NCI-H345 treated with DMSO at 0.1 percent for 48 hours (cell line): ENCODE results near the gene TNNI2.

ENCODE experiments used
- DNase-seq: peaks from one replicate; lab custom pipeline; 2025; ENCODE audit not compliant: unreplicated experiment; lab: John Stamatoyannopoulos, UW

Gene TNNI2

GRCh38 chr11:1857064-1857463 lies 18.3 kb downstream of the TNNI2 start:
- no peak for DNase-seq

GRCh38 chr11:1858154-1858553 lies 19.4 kb downstream of the TNNI2 start:
- DNase-seq = no peak

GRCh38 chr11:1858576-1858975 lies 19.8 kb downstream of the TNNI2 start:
- no peak for DNase-seq

DNA sequence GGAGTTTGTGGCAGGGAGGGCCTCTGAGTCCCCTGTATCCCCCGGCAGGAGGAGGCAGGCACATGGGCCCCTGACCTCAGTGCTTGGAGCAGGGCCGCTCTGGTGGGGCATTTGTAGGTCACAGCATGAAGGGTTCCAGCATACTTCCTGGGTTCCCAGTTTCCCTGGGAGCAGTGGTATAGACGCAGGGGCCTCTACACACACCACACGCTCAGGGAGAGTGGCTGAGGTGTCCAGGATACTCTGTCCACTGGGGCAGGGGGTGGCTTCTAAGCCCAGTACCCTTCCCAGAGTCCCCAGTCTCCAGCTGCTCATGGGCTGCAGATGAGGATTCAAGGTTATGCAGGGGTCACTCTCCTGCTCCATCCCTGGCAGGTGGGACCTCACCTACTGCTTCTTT lies 20.2 kb downstream of the TNNI2 start:
- DNase-seq = no peak

- no peak for DNase-seq
Observed at GRCh38 chr11:1860108-1860507, 21.3 kb downstream of the TNNI2 start.

DNA sequence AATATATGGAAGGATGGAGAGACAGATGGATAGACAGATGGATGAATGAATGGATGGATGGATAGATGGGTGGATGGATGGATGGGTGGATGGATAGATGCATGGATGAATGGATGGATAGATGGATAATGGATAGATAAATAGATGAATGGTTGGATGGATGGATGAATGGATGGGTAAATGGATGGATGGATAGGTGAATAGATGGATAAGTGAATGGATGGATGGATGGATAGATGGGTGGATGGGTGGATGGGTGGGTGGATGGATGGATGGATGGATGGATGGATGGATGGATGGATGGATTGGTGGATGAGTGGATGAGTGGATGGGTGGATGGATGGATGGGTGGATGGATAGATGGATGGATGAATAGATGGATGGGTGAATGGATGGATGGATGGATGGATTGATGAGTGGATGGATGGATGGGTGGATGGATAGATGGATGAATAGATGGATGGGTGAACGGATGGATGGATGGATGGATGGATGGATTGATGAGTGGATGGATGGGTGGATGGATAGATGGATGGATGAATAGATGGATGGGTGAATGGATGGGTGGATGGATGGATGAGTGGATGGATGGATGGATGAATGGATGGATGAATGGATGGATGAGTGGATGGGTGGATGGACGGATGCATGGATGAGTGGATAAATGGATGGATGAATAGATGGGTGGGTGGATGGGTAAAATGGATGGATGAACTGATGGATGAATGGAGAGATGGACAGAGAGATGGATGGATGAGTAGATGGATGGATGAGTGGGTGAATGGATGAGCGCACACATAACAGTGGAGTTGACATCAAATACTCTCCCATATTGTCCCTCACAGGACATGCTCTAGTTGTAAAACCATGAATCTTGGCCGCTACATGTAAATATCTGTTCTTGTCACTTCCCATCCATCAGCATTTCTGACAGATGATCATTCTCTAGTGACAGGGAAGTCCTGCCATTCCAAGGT lies 22.9 kb downstream of the TNNI2 start:
- DNase-seq = no peak

- no peak for DNase-seq
Observed at GRCh38 chr11:1862588-1863351, 24.0 kb downstream of the TNNI2 start.

DNA sequence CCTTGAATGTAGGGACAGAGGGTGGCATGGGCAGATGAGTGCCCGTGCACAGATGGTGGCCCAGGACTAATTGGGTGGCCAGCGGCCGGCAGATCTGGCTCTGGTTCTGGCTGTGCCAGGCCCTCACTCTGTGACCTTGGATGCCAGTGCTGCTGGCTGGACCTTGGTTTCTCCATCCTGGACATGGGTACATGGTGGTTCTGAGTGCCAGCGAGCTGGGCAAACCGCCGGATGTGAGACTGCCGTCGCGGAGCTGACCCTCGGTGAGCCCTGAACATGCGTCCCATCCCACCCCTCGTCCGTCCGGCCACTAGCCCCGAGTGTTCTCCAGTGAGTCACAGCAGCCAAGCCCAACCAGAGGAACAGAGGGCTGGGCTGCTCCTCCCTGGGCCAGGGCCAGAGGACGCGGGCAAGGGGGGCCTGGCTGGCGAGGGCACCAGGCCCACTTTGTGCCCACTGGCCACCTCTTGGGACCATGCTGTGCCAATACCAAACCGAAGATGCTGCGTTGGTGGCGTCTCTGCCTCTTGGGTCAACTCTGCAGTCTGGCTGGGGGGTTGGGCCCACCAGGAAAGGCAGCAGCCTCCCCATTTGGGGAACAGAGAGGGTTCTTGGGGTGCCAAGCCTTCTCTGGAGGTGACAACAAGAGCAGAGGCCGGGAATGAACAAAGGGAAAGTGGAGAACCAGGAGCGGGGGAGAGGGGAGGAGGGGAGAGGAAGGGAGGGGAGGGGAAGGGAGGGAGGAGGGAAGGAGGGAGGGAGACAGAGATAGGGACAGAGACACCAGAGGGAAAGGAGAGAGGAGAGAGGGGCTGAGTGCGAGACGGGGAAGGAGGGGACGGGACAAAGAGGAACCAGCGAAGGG lies 24.8 kb downstream of the TNNI2 start:
- DNase-seq = no peak

- no peak for DNase-seq
Observed at GRCh38 chr11:1864231-1864630, 25.4 kb downstream of the TNNI2 start.

GRCh38 chr11:1864831-1865665 lies 26.3 kb downstream of the TNNI2 start:
- DNase-seq = no peak

GRCh38 chr11:1866226-1866625 lies 27.4 kb downstream of the TNNI2 start:
- DNase-seq = no peak

DNA sequence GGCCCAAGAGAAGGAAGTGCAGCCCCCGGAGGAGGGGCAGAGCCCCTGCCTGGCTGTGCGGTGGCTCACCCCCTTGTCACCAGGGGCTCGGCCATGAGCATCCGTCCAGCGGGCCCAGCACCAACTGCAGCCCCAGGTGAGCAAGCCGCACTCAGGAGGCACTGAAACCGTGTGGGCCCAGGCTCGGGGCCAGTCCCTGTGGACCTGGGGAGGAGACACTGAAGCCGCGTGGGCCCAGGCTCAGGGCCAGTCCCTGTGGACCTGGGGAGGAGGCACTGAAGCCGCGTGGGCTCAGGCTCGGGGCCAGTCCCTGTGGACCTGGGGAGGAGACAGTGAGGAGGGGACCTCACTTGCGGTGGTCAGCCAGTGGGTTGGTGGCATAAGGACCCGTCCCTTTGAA lies 28.0 kb downstream of the TNNI2 start:
- no peak for DNase-seq

DNA sequence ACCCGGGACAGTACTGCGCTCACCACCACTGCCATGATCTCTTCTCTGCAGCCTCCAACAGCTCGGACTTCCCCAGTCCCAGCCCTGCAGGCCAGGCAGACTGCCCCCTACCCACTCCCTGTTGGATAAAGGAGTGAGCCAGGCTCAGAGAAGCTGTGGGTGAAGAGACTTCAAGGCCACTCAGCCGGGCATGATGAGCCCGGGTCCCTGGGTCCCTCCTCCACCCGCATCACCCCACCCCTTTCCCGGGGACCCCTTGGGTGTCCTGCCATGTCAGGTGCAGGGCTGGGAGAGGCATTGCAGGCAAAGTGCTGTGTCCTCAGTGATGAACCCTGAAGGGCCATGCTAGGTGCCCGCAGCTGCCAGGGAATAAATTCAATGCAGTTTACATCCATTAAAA lies 28.6 kb downstream of the TNNI2 start:
- DNase-seq = no peak

DNA sequence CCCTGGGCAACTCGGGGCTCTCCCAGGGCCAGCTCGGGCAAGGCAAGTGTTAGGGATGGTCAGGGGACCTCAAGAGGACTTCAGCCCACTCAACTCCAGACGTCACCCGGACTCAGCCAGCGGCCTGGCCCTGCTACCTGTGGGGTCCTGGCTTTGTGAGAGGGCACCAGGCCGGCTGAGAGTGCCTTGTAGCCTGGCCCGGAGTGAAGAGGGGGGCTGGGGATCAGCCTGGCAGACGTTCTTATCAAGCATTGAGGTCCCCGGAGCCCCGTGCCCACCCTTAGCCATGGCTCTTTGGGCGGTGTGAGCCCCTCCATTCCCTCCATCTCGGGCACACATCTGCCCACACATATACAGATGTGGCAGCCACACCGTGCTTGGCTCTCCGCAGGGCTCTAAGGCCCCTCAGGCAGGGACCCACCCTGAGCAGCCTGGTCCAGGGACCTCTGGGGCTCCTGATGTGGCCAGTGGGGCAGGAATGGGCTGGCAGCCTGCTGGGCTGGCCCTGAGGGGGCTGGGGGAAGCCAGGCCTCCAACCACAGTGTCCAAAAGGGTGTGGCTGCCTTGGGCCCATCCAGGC lies 29.4 kb downstream of the TNNI2 start:
- no peak for DNase-seq

GRCh38 chr11:1868636-1869291 lies 30.0 kb downstream of the TNNI2 start:
- DNase-seq = no peak

- no peak for DNase-seq
Observed at GRCh38 chr11:1869427-1870325, 30.9 kb downstream of the TNNI2 start.

- DNase-seq = no peak
Observed at GRCh38 chr11:1870326-1870696, 31.5 kb downstream of the TNNI2 start.

GRCh38 chr11:1870721-1871466 lies 32.1 kb downstream of the TNNI2 start:
- no peak for DNase-seq
